Mesodermal cell (in vitro differentiated cells): ENCODE data around the gene ASB1.

Source experiments
- H3K27ac ChIP-seq: 2 replicates; pipeline ENCODE4 v1.7.0; 2013; ENCODE audit warnings: mild to moderate bottlenecking, low read depth, low read length, moderate library complexity; ENCODE audit not compliant: severe bottlenecking
- H3K36me3 ChIP-seq: 2 replicates; pipeline ENCODE4 v1.7.1; 2013; ENCODE audit warnings: mild to moderate bottlenecking, low read length, moderate library complexity; ENCODE audit not compliant: control insufficient read depth, insufficient read depth
- H3K4me1 ChIP-seq: one replicate; pipeline ENCODE4 v1.7.1; 2013; ENCODE audit warnings: mild to moderate bottlenecking, low read length; ENCODE audit not compliant: insufficient read depth, control insufficient read depth, poor library complexity, severe bottlenecking
- H3K4me3 ChIP-seq: 2 replicates; pipeline ENCODE4 v1.7.0; 2013; ENCODE audit warnings: low read length, control low read depth, mild to moderate bottlenecking; ENCODE audit not compliant: insufficient read depth, poor library complexity, severe bottlenecking; ENCODE audit errors: extremely low read depth
- H3K9me3 ChIP-seq: 2 replicates; pipeline ENCODE4 v1.7.1; 2013; ENCODE audit warnings: mild to moderate bottlenecking, low read length, moderate library complexity; ENCODE audit not compliant: control insufficient read depth
- WGBS, 2 experiments: methylation state at CpG; one replicate each; pipeline ENCODE4 v1.1.5; 2013; ENCODE audit warnings: missing lambda C conversion rate in 2 of 2; ENCODE audit not compliant: insufficient coverage in 2 of 2; 5-methylcytosine and 5-hydroxymethylcytosine counted together

Gene ASB1

GRCh38 chr2:238495422-238495821 lies 68.7 kb downstream of the ASB1 start:
- WGBS, 2 experiments: 94 to 97% methylated on average over 8 to 9 of the region's 10 CpGs
- no peaks in the 10 kb centered on the region for H3K4me1 ChIP-seq
- H3K9me3 ChIP-seq: no peaks in the 10 kb centered on the region
- H3K27ac ChIP-seq: no peak overlapping the region
- no peak overlapping the region for H3K4me3 ChIP-seq
- H3K36me3 ChIP-seq: no peaks in the 10 kb centered on the region

- Histone ChIP-seq H3K4me1 (no peaks in the 10 kb centered on the region), H3K9me3 (no peaks in the 10 kb centered on the region), H3K27ac (no peak overlapping the region), H3K4me3 (no peak overlapping the region), H3K36me3 (no peaks in the 10 kb centered on the region)
- 92 to 94% methylated on average over 17 to 18 of the region's 23 CpGs for WGBS, 2 experiments
Observed at GRCh38 chr2:238496756-238497609, 70.3 kb downstream of the ASB1 start.

- Histone ChIP-seq H3K27ac (no peak overlapping the region), H3K9me3 (no peaks in the 10 kb centered on the region), H3K4me1 (no peaks in the 10 kb centered on the region), H3K4me3 (no peak overlapping the region), H3K36me3 (no peaks in the 10 kb centered on the region)
- WGBS, 2 experiments: 90 to 95% methylated on average over 7 of the region's 7 CpGs
Observed at GRCh38 chr2:238497610-238498005, 70.9 kb downstream of the ASB1 start.

- Histone ChIP-seq H3K27ac (no peak overlapping the region), H3K4me1 (no peaks in the 10 kb centered on the region), H3K4me3 (no peak overlapping the region), H3K9me3 (no peaks in the 10 kb centered on the region), H3K36me3 (no peaks in the 10 kb centered on the region)
- 76 to 86% methylated on average over 2 to 6 of the region's 8 CpGs for WGBS, 2 experiments
Observed at GRCh38 chr2:238498188-238498587, 71.5 kb downstream of the ASB1 start.

- Histone ChIP-seq H3K4me3 (no peak overlapping the region), H3K9me3 (no peaks in the 10 kb centered on the region), H3K36me3 (no peaks in the 10 kb centered on the region), H3K27ac (no peak overlapping the region), H3K4me1 (no peaks in the 10 kb centered on the region)
- WGBS, 2 experiments: 88 to 93% methylated on average over 11 to 16 of the region's 17 CpGs
Observed at GRCh38 chr2:238498691-238499295, 72.1 kb downstream of the ASB1 start.

- no peaks in the 10 kb centered on the region for H3K4me1 ChIP-seq
- H3K36me3 ChIP-seq: no peaks in the 10 kb centered on the region
- WGBS, 2 experiments: 93 to 95% methylated on average over 16 to 18 of the region's 21 CpGs
- no peak overlapping the region for H3K27ac ChIP-seq
- no peaks in the 10 kb centered on the region for H3K9me3 ChIP-seq
- H3K4me3 ChIP-seq: no peak overlapping the region
Observed at GRCh38 chr2:238499731-238500580, 73.2 kb downstream of the ASB1 start.

- WGBS, 2 experiments: 76 to 84% methylated on average over 3 to 4 of the region's 5 CpGs
- no peaks in the 10 kb centered on the region for H3K9me3 ChIP-seq
- no peaks in the 10 kb centered on the region for H3K4me1 ChIP-seq
- no peaks in the 10 kb centered on the region for H3K36me3 ChIP-seq
- H3K27ac ChIP-seq: no peak overlapping the region
- H3K4me3 ChIP-seq: no peak overlapping the region
Observed at GRCh38 chr2:238501311-238501710, 74.6 kb downstream of the ASB1 start.
